GM23248 (cell line): ENCODE data around the gene INTS3. TPM values are rescaled to one million over a fixed set of nuclear protein-coding genes. Genes with fewer than 3 reads are reported as not detected.

Source experiments
- DNase-seq: peaks from one replicate; pipeline ENCODE4 v3.0.0-alpha.2; 2015
- H2AFZ ChIP-seq: fragments of 200-600 bp; sonication (generic); 2 replicates; pipeline ENCODE4 v1.6.1; 2016; ENCODE audit warnings: antibody characterized with exemption
- H3F3A ChIP-seq: fragments of 200-600 bp; sonication (generic); 2 replicates; pipeline ENCODE4 v1.6.1; 2016; ENCODE audit warnings: mild to moderate bottlenecking, antibody characterized with exemption, mixed run types; ENCODE audit not compliant: insufficient read depth
- H3K27ac ChIP-seq: fragments of 200-600 bp; sonication (generic); 2 replicates; pipeline ENCODE4 v1.5.1; 2016; ENCODE audit warnings: mild to moderate bottlenecking
- H3K27me3 ChIP-seq: fragments of 200-600 bp; sonication (generic); replicated peaks from 2 replicates; pipeline ENCODE4 v1.6.1; 2016; ENCODE audit warnings: mild to moderate bottlenecking; ENCODE audit not compliant: insufficient read depth
- H3K36me3 ChIP-seq: fragments of 200-600 bp; sonication (generic); 2 replicates; pipeline ENCODE4 v1.6.1; 2016; ENCODE audit warnings: low read depth, mild to moderate bottlenecking
- H3K4me1 ChIP-seq: fragments of 200-600 bp; sonication (generic); 2 replicates; pipeline ENCODE4 v1.6.1; 2016; ENCODE audit warnings: mild to moderate bottlenecking; ENCODE audit not compliant: insufficient read depth
- H3K4me2 ChIP-seq: fragments of 200-600 bp; sonication (generic); one replicate; pipeline ENCODE4 v1.6.1; 2016; ENCODE audit warnings: mild to moderate bottlenecking; ENCODE audit not compliant: unreplicated experiment
- H3K4me3 ChIP-seq: fragments of 200-600 bp; sonication (generic); 2 replicates; pipeline ENCODE4 v1.5.1; 2016; ENCODE audit warnings: mild to moderate bottlenecking
- H3K79me2 ChIP-seq: fragments of 200-600 bp; sonication (generic); 2 replicates; pipeline ENCODE4 v1.6.1; 2016; ENCODE audit warnings: mild to moderate bottlenecking; ENCODE audit not compliant: insufficient read depth
- H3K9ac ChIP-seq: fragments of 200-600 bp; sonication (generic); 2 replicates; pipeline ENCODE4 v1.6.1; 2016; ENCODE audit warnings: mild to moderate bottlenecking
- H3K9me2 ChIP-seq: fragments of 200-600 bp; sonication (generic); 2 replicates; pipeline ENCODE4 v1.6.1; 2016; ENCODE audit warnings: mixed run types, mild to moderate bottlenecking, moderate library complexity; ENCODE audit not compliant: insufficient read depth
- H3K9me3 ChIP-seq: fragments of 200-600 bp; sonication (generic); one replicate; pipeline ENCODE4 v1.6.1; 2017; ENCODE audit warnings: low read depth
- H4K20me1 ChIP-seq: fragments of 200-600 bp; sonication (generic); 2 replicates; pipeline ENCODE4 v1.6.0; 2016; ENCODE audit not compliant: insufficient read depth
- EZH2 ChIP-seq: fragments of 200-600 bp; sonication (generic); IDR thresholded peaks from 2 replicates; pipeline ENCODE4 v1.6.1; 2018; ENCODE audit warnings: antibody characterized with exemption, mild to moderate bottlenecking; ENCODE audit not compliant: insufficient read depth, poor library complexity, severe bottlenecking
- EZH2phosphoT487 ChIP-seq: fragments of 200-600 bp; sonication (generic); IDR thresholded peaks from 2 replicates; pipeline ENCODE4 v1.6.1; 2018; ENCODE audit warnings: antibody characterized with exemption, moderate library complexity, mild to moderate bottlenecking, low read depth; ENCODE audit not compliant: insufficient read depth
- WGBS, 2 experiments: methylation state at CpG; one replicate each; pipeline ENCODE4 v1.1.6; 2015 to 2017; ENCODE audit warnings: low lambda C conversion rate in 2 of 2, low coverage in 1 of 2; ENCODE audit errors: missing lambda C conversion rate in 2 of 2; 5-methylcytosine and 5-hydroxymethylcytosine counted together
- in situ Hi-C: fragments of 300-500 bp; cut with MboI; formaldehyde crosslinking; loops from 2 replicates; pipeline ENCODE4 v1.15.0; 2020
- polyA plus RNA-seq: library from polyadenylated mRNA; unstranded; fragments of >200 nt; fragmentation: Nextera tagmentation; extraction: Ambion mirVana; gene quantifications from 2 replicates; pipeline ENCODE4 v1.2.1, GENCODE V29; 2016
- total RNA-seq: library from RNA; depleted of rRNA; stranded (reverse); fragments of >200 nt; shearing (Covaris generic); gene quantifications from 2 replicates; pipeline ENCODE4 v1.2.3, GENCODE V29; 2014

INTS3 gene
- total and polyA plus RNA-seq, 2 experiments from 2014 or later = 19.9 to 40.2 TPM

GRCh38 chr1:153752571-153753195 lies 24.8 kb downstream of the INTS3 start:
- H3K9me2 ChIP-seq = no peaks in the 10 kb centered on the region
- H3F3A ChIP-seq = peaks cover 32% of the 10 kb centered on the region
- H3K27ac ChIP-seq = peak overlapping the region; percentile 54
- DNase-seq = peak; percentile 84
- no peak overlapping the region for H3K4me3 ChIP-seq
- in situ Hi-C loops = no loop called here
- H3K9ac ChIP-seq = peak overlapping the region; percentile 44; the same call in 1 of the 2 replicates
- H2AFZ ChIP-seq = no peak overlapping the region
- peaks cover 23% of the 10 kb centered on the region for H3K4me1 ChIP-seq
- H3K4me2 ChIP-seq = peak overlapping the region; percentile 28
- no peaks in the 10 kb centered on the region for H3K79me2 ChIP-seq
- TF ChIP-seq EZH2 (no peak), EZH2phosphoT487 (no peak)
- WGBS, 2 experiments = 32 to 39% methylated on average over 8 of the region's 8 CpGs
- H4K20me1 ChIP-seq = no peaks in the 10 kb centered on the region
- no peaks in the 10 kb centered on the region for H3K9me3 ChIP-seq
- H3K27me3 ChIP-seq = no peaks in the 10 kb centered on the region
- peaks cover 33% of the 10 kb centered on the region for H3K36me3 ChIP-seq

- DNase-seq = no peak
- no peaks in the 10 kb centered on the region for H3K9me2 ChIP-seq
- H2AFZ ChIP-seq = no peak overlapping the region
- no peaks in the 10 kb centered on the region for H3K9me3 ChIP-seq
- no peaks in the 10 kb centered on the region for H3K27me3 ChIP-seq
- H3K27ac ChIP-seq = no peak overlapping the region
- H3K4me3 ChIP-seq = no peak overlapping the region
- no peak overlapping the region for H3K9ac ChIP-seq
- no peak overlapping the region for H3K4me2 ChIP-seq
- no peaks in the 10 kb centered on the region for H4K20me1 ChIP-seq
- in situ Hi-C loops = no loop called here
- H3K4me1 ChIP-seq = peaks cover 23% of the 10 kb centered on the region
- peaks cover 19% of the 10 kb centered on the region for H3F3A ChIP-seq
- 97 to 100% methylated on average over 2 of the region's 2 CpGs for WGBS, 2 experiments
- H3K79me2 ChIP-seq = no peaks in the 10 kb centered on the region
- TF ChIP-seq EZH2phosphoT487 (no peak), EZH2 (no peak)
- peaks cover 33% of the 10 kb centered on the region for H3K36me3 ChIP-seq
These were observed 26.4 kb downstream of the INTS3 start for GRCh38 chr1:153754266-153754665.

- Histone ChIP-seq H3K4me3 (no peak overlapping the region), H3F3A (no peaks in the 10 kb centered on the region), H3K4me2 (no peak overlapping the region), H3K9me3 (no peaks in the 10 kb centered on the region), H3K9me2 (no peaks in the 10 kb centered on the region), H3K27ac (no peak overlapping the region), H3K27me3 (no peaks in the 10 kb centered on the region), H3K79me2 (no peaks in the 10 kb centered on the region), H3K9ac (no peak overlapping the region), H4K20me1 (no peaks in the 10 kb centered on the region), H3K4me1 (peaks cover 3% of the 10 kb centered on the region; the same call in 1 of the 2 replicates), H3K36me3 (peaks cover 19% of the 10 kb centered on the region; the same call in 1 of the 2 replicates), H2AFZ (no peak overlapping the region)
- 96 to 98% methylated on average over 4 of the region's 4 CpGs for WGBS, 2 experiments
- peak; percentile 83 for DNase-seq
- TF ChIP-seq EZH2 = no peak
- no peak for TF ChIP-seq EZH2phosphoT487
- in situ Hi-C loops = no loop called here
These were observed 32.6 kb downstream of the INTS3 start for GRCh38 chr1:153760440-153760839.

GRCh38 chr1:153763365-153764225 lies 35.7 kb downstream of the INTS3 start:
- no peaks in the 10 kb centered on the region for H3K27me3 ChIP-seq
- no peaks in the 10 kb centered on the region for H3F3A ChIP-seq
- TF ChIP-seq EZH2 (no peak), EZH2phosphoT487 (no peak)
- peaks cover 3% of the 10 kb centered on the region; the same call in 1 of the 2 replicates for H3K4me1 ChIP-seq
- DNase-seq = no peak
- no peaks in the 10 kb centered on the region for H3K79me2 ChIP-seq
- no peaks in the 10 kb centered on the region for H3K9me3 ChIP-seq
- H3K27ac ChIP-seq = no peak overlapping the region
- H3K36me3 ChIP-seq = peaks cover 30% of the 10 kb centered on the region; the same call in 1 of the 2 replicates
- no peak overlapping the region for H3K9ac ChIP-seq
- no peaks in the 10 kb centered on the region for H4K20me1 ChIP-seq
- H3K4me2 ChIP-seq = no peak overlapping the region
- in situ Hi-C loops = no loop called here
- H3K4me3 ChIP-seq = no peak overlapping the region
- WGBS, 2 experiments = 75 to 81% methylated on average over 7 of the region's 7 CpGs
- no peaks in the 10 kb centered on the region for H3K9me2 ChIP-seq
- H2AFZ ChIP-seq = no peak overlapping the region
